Smooth muscle cell (in vitro differentiated cells): ENCODE data around the gene EPHB1. TPM values are rescaled to one million over a fixed set of nuclear protein-coding genes. Genes with fewer than 3 reads are reported as not detected.

Experiments used
- DNase-seq: peaks from one replicate; lab custom pipeline; 2025; ENCODE audit not compliant: unreplicated experiment; lab: John Stamatoyannopoulos, UW
- H2AFZ ChIP-seq: fragments of 200-600 bp; sonication (generic); 2 replicates; pipeline ENCODE4 v1.6.0; 2016; ENCODE audit warnings: antibody characterized with exemption, low read depth, mild to moderate bottlenecking
- H3F3A ChIP-seq: fragments of 200-600 bp; sonication (generic); 2 replicates; pipeline ENCODE4 v1.6.0; 2017; ENCODE audit warnings: antibody characterized with exemption, low read depth
- H3K27ac ChIP-seq: fragments of 200-600 bp; sonication (generic); 2 replicates; pipeline ENCODE4 v1.5.1; 2016; ENCODE audit warnings: low read depth, mild to moderate bottlenecking
- H3K27me3 ChIP-seq: fragments of 200-600 bp; sonication (generic); 2 replicates; pipeline ENCODE4 v1.6.1; 2016; ENCODE audit warnings: low read depth, mild to moderate bottlenecking
- H3K36me3 ChIP-seq: fragments of 200-600 bp; sonication (generic); 2 replicates; pipeline ENCODE4 v1.5.1; 2016; ENCODE audit warnings: low read depth
- H3K4me1 ChIP-seq: fragments of 200-600 bp; sonication (generic); 2 replicates; pipeline ENCODE4 v1.5.1; 2016; ENCODE audit warnings: low read depth
- H3K4me2 ChIP-seq: fragments of 200-600 bp; sonication (generic); 2 replicates; pipeline ENCODE4 v1.6.0; 2016; ENCODE audit warnings: mild to moderate bottlenecking
- H3K4me3 ChIP-seq: fragments of 200-600 bp; sonication (generic); 2 replicates; pipeline ENCODE4 v1.5.1; 2016; ENCODE audit warnings: mild to moderate bottlenecking
- H3K79me2 ChIP-seq: fragments of 200-600 bp; sonication (generic); 2 replicates; pipeline ENCODE4 v1.6.0; 2016; ENCODE audit warnings: low read depth, mild to moderate bottlenecking
- H3K9ac ChIP-seq: fragments of 200-600 bp; sonication (generic); 2 replicates; pipeline ENCODE4 v1.6.0; 2016; ENCODE audit warnings: low read depth
- H3K9me3 ChIP-seq: fragments of 200-600 bp; sonication (generic); replicated peaks from 2 replicates; pipeline ENCODE4 v1.5.1; 2016; ENCODE audit warnings: low read depth
- H4K20me1 ChIP-seq: fragments of 200-600 bp; sonication (generic); 2 replicates; pipeline ENCODE4 v1.6.0; 2016; ENCODE audit warnings: low read depth
- WGBS: methylation state at CpG from one replicate; pipeline ENCODE4 v1.1.7; 2016; ENCODE audit warnings: low lambda C conversion rate; 5-methylcytosine and 5-hydroxymethylcytosine counted together
- polyA plus RNA-seq: library from polyadenylated mRNA; unstranded; fragments of >200 nt; fragmentation: Nextera tagmentation; extraction: Ambion mirVana; gene quantifications from 2 replicates; pipeline ENCODE4 v1.2.1, GENCODE V29; 2016
- total RNA-seq: library from RNA; depleted of rRNA; stranded (reverse); fragments of >200 nt; gene quantifications from 2 replicates; pipeline ENCODE4 v1.2.3, GENCODE V29; 2014
- TF ChIP-seq, protein P1 (sequence below): fragments of 200-600 bp; sonication (generic); IDR thresholded peaks from 2 replicates; pipeline ENCODE4 v1.5.1; 2017; ENCODE audit warnings: borderline replicate concordance, mild to moderate bottlenecking, antibody characterized with exemption; ENCODE audit not compliant: insufficient read depth, poor library complexity, severe bottlenecking

The EPHB1 gene
- total and polyA plus RNA-seq, 2 experiments from 2014 or later = 2.5 to 2.6 TPM

DNA sequence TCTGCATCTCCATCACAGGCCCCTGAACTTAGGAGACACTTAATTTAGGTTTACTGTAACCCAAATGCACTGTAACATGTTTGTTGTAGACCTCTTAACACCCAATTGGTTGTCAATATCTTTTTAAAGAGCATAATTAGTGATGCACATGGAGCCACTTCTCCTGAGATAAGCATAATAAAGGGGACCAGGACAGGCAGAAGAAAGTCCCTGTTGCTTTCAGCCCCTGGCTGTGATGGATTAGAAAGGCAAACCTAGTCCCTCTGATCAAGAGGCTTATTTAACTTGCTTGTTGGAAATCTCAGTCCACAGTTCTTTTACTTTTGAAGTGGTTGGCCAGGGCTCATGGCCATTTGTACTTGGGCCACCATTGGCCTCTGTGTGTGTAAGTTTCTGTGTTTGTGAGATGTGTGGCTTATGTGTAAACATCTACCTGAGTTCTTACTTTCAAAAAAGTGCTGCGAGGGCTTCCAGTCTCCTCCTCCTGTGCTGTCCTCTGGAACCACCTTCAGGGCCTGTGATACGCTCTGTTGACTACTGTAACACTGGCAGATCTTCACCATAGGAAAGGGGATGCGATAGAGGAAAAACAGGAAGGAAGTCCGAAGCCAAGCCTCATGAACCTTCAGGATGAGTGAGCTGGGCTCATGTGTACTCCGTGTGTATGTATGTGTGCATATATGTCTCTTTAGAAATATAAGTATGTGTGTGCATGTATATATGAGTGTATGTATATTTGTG, 136.2 kb downstream of the EPHB1 start:
- Histone ChIP-seq H3K27ac (no peak overlapping the region), H3F3A (no peaks in the 10 kb centered on the region), H3K27me3 (no peaks in the 10 kb centered on the region), H3K36me3 (no peaks in the 10 kb centered on the region), H2AFZ (no peak overlapping the region), H3K9ac (no peak overlapping the region), H3K4me2 (no peak overlapping the region), H3K79me2 (no peaks in the 10 kb centered on the region), H3K9me3 (no peaks in the 10 kb centered on the region), H3K4me1 (peaks cover 10% of the 10 kb centered on the region), H4K20me1 (no peaks in the 10 kb centered on the region), H3K4me3 (no peak overlapping the region)
- DNase-seq = no peak
- TF ChIP-seq, protein P1, sequence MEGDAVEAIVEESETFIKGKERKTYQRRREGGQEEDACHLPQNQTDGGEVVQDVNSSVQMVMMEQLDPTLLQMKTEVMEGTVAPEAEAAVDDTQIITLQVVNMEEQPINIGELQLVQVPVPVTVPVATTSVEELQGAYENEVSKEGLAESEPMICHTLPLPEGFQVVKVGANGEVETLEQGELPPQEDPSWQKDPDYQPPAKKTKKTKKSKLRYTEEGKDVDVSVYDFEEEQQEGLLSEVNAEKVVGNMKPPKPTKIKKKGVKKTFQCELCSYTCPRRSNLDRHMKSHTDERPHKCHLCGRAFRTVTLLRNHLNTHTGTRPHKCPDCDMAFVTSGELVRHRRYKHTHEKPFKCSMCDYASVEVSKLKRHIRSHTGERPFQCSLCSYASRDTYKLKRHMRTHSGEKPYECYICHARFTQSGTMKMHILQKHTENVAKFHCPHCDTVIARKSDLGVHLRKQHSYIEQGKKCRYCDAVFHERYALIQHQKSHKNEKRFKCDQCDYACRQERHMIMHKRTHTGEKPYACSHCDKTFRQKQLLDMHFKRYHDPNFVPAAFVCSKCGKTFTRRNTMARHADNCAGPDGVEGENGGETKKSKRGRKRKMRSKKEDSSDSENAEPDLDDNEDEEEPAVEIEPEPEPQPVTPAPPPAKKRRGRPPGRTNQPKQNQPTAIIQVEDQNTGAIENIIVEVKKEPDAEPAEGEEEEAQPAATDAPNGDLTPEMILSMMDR = no peak
- WGBS = 96% methylated on average over 5 of the region's 5 CpGs

DNA sequence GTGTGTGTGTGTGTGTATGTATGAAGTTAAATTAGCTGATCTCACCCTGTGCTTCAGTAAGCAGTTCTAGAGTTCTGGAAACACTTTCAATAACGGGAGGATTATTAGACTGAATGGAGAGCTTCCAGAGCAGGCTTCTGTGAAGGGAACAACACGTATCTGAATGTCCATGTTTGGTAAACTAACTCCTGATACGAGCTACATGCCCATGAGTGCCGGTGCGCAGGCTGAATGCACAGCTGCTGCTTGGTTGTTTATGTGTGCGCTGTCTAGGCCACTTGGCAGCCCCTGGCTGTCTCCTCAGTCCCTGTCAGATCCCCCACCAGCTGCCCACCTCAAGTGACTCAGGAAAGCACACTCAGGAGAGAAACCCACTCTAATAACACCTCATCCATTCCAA, 137.0 kb downstream of the EPHB1 start:
- H2AFZ ChIP-seq = no peak overlapping the region
- 91% methylated on average over 6 of the region's 6 CpGs for WGBS
- H3K4me2 ChIP-seq = no peak overlapping the region
- TF ChIP-seq, protein P1 = no peak
- H3K4me3 ChIP-seq = no peak overlapping the region
- H3F3A ChIP-seq = no peaks in the 10 kb centered on the region
- peaks cover 18% of the 10 kb centered on the region for H3K4me1 ChIP-seq
- no peaks in the 10 kb centered on the region for H4K20me1 ChIP-seq
- no peaks in the 10 kb centered on the region for H3K27me3 ChIP-seq
- H3K79me2 ChIP-seq = no peaks in the 10 kb centered on the region
- H3K27ac ChIP-seq = no peak overlapping the region
- H3K9me3 ChIP-seq = no peaks in the 10 kb centered on the region
- no peak overlapping the region for H3K9ac ChIP-seq
- no peak for DNase-seq
- H3K36me3 ChIP-seq = no peaks in the 10 kb centered on the region

DNA sequence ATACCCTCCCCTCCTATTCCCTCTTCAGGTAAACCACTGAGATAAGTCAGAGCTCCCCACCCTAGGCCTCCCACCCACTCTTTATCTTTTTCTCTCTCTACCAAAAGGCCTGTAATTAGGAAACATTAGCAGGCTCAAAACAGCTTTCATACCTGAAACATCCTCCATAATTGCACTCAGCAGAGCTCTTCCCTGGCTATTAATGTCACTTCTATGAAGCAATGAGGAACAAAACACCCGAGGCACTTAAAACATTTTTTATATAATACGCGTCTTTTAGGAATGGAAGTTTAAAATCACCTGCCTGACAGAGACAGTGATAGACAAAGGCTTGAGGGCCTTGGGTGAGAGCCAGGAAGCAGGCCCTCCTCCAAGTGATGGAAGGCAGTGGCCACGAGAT, 138.9 kb downstream of the EPHB1 start:
- Histone ChIP-seq H3K9me3 (no peaks in the 10 kb centered on the region), H3K4me3 (no peak overlapping the region), H3K9ac (no peak overlapping the region), H3K79me2 (no peaks in the 10 kb centered on the region), H3F3A (no peaks in the 10 kb centered on the region), H3K36me3 (no peaks in the 10 kb centered on the region), H3K4me2 (no peak overlapping the region), H2AFZ (no peak overlapping the region), H3K4me1 (peaks cover 33% of the 10 kb centered on the region), H3K27ac (no peak overlapping the region), H4K20me1 (no peaks in the 10 kb centered on the region), H3K27me3 (no peaks in the 10 kb centered on the region)
- 77% methylated on average over 4 of the region's 4 CpGs for WGBS
- TF ChIP-seq, protein P1 = no peak
- no peak for DNase-seq

DNA sequence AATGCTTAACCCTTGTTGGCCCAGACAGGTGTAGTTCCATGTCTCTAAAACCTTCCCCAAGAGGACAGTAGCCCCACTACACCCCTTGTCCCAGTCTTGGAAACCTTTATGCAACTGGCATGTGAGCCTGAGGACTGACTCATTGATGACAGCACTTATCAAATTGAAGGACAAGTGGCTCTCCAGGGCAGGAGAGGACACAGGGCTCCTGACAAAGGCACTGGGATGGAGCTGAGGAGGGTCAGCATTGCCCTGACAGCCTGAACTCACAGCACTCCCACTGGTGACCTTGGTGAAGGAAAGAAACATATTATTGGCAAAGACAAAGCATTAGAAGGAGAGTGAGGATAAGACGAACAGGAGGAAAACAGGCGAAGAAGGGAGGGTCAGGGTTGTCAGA, 139.9 kb downstream of the EPHB1 start:
- Histone ChIP-seq H2AFZ (no peak overlapping the region), H3K4me3 (no peak overlapping the region), H3K27me3 (no peaks in the 10 kb centered on the region), H3K9ac (no peak overlapping the region), H3K9me3 (no peaks in the 10 kb centered on the region), H3K4me1 (peaks cover 34% of the 10 kb centered on the region), H3K79me2 (no peaks in the 10 kb centered on the region), H3K36me3 (no peaks in the 10 kb centered on the region), H3K4me2 (no peak overlapping the region), H3F3A (no peaks in the 10 kb centered on the region), H3K27ac (no peak overlapping the region), H4K20me1 (no peaks in the 10 kb centered on the region)
- 97% methylated on average over 2 of the region's 2 CpGs for WGBS
- DNase-seq = no peak
- TF ChIP-seq, protein P1 = no peak
